ENCODE measurements around the gene NAGPA. TPM values are rescaled to one million over a fixed set of nuclear protein-coding genes. Genes with fewer than 3 reads are reported as not detected.

Gene NAGPA
- total and polyA plus RNA-seq, 10 of the 15 experiments (the other 5 are each of a cell fraction or from before 2014, with no cell fraction given) = 0.03 to 11.6 (median 6.6) TPM

GRCh38 chr16:4987250-4987579 lies 46.5 kb downstream of the NAGPA start:
- no TSS peak for BruUV-seq (replicated peaks)
- Histone ChIP-seq H3K9ac (ENCODE audit: control insufficient read depth, insufficient read depth, low read length) (no peak overlapping the region), H3K4me2 (ENCODE audit: control insufficient read depth, insufficient read depth) (no peak overlapping the region), H4K20me1 (ENCODE audit: control insufficient read depth, insufficient read depth) (no peaks in the 10 kb centered on the region), H3K79me2 (ENCODE audit: control insufficient read depth, insufficient read depth, low read length) (no peaks in the 10 kb centered on the region), H3K4me1 (ENCODE audit: control insufficient read depth, insufficient read depth, low read length) (no peaks in the 10 kb centered on the region), H3K4me3 (no peak overlapping the region), H2AFZ (ENCODE audit: control insufficient read depth, low read depth, low read length) (no peak overlapping the region), H3K27me3 (replicated peaks in 1 of 2; ENCODE audit: control insufficient read depth in 2 of 2, insufficient read depth in 2 of 2, low read length in 1 of 2) (peaks cover 0 to 2% of the 10 kb centered on the region in 2 experiments; a peak in 2 of 4 replicates), H3K27ac (ENCODE audit: control insufficient read depth, insufficient read depth) (no peak overlapping the region), H3K36me3 (ENCODE audit: control insufficient read depth in 2 of 2, insufficient read depth in 2 of 2, low read length in 1 of 2) (no peaks in the 10 kb centered on the region), H3K9me3 (replicated peaks; ENCODE audit: control insufficient read depth, insufficient read depth, low read length) (no peaks in the 10 kb centered on the region; the same call in 2 of the 3 replicates)
- DNase-seq (ENCODE audit: low read depth, low spot score) (no peak), ATAC-seq (no peak), FAIRE-seq (no peak)
- RAD21 ChIA-PET (ENCODE audit: unreplicated experiment) = no interaction called here
- CTCF ChIA-PET = no interaction called here
- TF ChIP-seq BCL11A (IDR thresholded peaks at IDR 0.05; ENCODE audit: low read depth, low read length) (no peak), DPF2 (IDR thresholded peaks at IDR 0.05) (no peak), PRDM15 (CRISPR knock-in tag; IDR thresholded peaks at IDR 0.05) (no peak), SMAD1 (IDR thresholded peaks at IDR 0.05; ENCODE audit: low read depth, partially characterized antibody) (no peak)
- POLR2A ChIA-PET = no interaction called here
- WGBS (ENCODE audit: insufficient coverage, insufficient replicate concordance, low lambda C conversion rate, missing lambda C conversion rate) = 17% methylated on average over 5 of the region's 10 CpGs
- intact Hi-C loops (cut with micrococcal nuclease; ENCODE audit: unreplicated experiment) = no loop called here
- in situ Hi-C loops (cut with MboI) = no loop called here
- SMC1A ChIA-PET (ENCODE audit: uncharacterized antibody, unreplicated experiment) = no interaction called here

Data from GM12878 (cell line).